ENCODE measurements around the gene PIGK. TPM values are rescaled to one million over a fixed set of nuclear protein-coding genes. Genes with fewer than 3 reads are reported as not detected.

The PIGK gene
- total RNA-seq, 1 donor from 2014 or later = 15.6 TPM

DNA sequence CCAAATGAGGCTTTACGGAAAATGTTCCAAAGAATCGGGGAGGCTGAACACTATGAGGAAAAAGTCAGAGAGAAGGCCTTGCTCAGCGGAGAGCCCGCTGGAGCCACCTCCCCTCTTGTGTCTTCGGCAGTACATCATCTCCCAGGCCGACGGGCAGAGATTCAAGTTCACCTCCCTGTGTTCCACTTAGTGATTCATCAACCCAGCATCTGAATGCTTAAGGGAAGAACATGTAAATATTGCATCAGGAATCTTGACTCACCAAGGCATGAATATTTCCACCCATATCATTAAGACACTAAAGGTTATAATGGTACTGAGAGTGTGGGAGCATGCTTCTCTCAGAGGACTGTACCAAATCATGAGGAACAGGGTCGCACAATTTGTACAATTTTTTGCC is 179.5 kb downstream of the PIGK start:
- Mint-ChIP-seq H3K27me3 (ENCODE audit: low read depth) (peaks cover 7% of the 10 kb centered on the region), H3K27ac (no peak overlapping the region), H3K9me3 (peaks cover 6% of the 10 kb centered on the region), H3K36me3 (no peaks in the 10 kb centered on the region), H3K4me3 (no peak overlapping the region), H3K4me1 (no peaks in the 10 kb centered on the region)
- no peak for TF ChIP-seq CTCF (IDR thresholded peaks at IDR 0.05; ENCODE audit: unreplicated experiment)
- DNase-seq (ENCODE audit: low spot score in 2 of 2, unreplicated experiment in 2 of 2) = no peak

GRCh38 chr1:77039111-77039510 is 180.1 kb downstream of the PIGK start:
- H3K4me3 Mint-ChIP-seq = no peak overlapping the region
- H3K27me3 Mint-ChIP-seq (ENCODE audit: low read depth) = peaks cover 7% of the 10 kb centered on the region
- H3K4me1 Mint-ChIP-seq = no peaks in the 10 kb centered on the region
- DNase-seq (ENCODE audit: low spot score in 2 of 2, unreplicated experiment in 2 of 2) = no peak
- no peaks in the 10 kb centered on the region for H3K36me3 Mint-ChIP-seq
- TF ChIP-seq CTCF (IDR thresholded peaks at IDR 0.05; ENCODE audit: unreplicated experiment) = no peak
- no peak overlapping the region for H3K27ac Mint-ChIP-seq
- H3K9me3 Mint-ChIP-seq = peaks cover 6% of the 10 kb centered on the region

Small RNA genes lying within 50 kb of the gene (microRNA-seq; reads per million reads assigned to microRNA genes)
- gene MIR7156 = not detected

Other genes starting within 250 kb of the PIGK start
- not detected in 3 replicates for gene AK5, start 62.6 kb upstream of the PIGK start, total RNA-seq